K562 (cell line): ENCODE measurements around the gene TCIRG1. TPM values are rescaled to one million over a fixed set of nuclear protein-coding genes. Genes with fewer than 3 reads are reported as not detected.

Experiments used
- CC2D1A ChIP-seq: fragments of 450-650 bp; IDR thresholded peaks from 2 replicates; pipeline ENCODE4 v1.6.1; 2017; ENCODE audit warnings: mild to moderate bottlenecking
- CEBPG ChIP-seq, 3 experiments: fragments of 200-800 bp in 1 of 3; sonication (Bioruptor generic) in 1 of 3; sonication (generic) in 1 of 3; formaldehyde crosslinking in 1 of 3; IDR thresholded peaks in 2 of 3; conservative IDR thresholded peaks in 1 of 3; 2 replicates each; pipeline versions ENCODE4 v1.6.1 to v1.8.0; 2016 to 2022; ENCODE audit warnings: missing compliant biosample characterization in 2 of 3, missing genetic modification characterization in 2 of 3, mild to moderate bottlenecking in 1 of 3, missing genetic modification reagents in 1 of 3
- CHD4 ChIP-seq: fragments of 200-600 bp; sonication (generic); IDR thresholded peaks from 3 replicates; pipeline ENCODE4 v1.6.1; 2012; ENCODE audit warnings: low read depth, mild to moderate bottlenecking, mixed read lengths, low read length, inconsistent platforms; ENCODE audit not compliant: insufficient read depth, insufficient replicate concordance, poor library complexity, severe bottlenecking
- DACH1 ChIP-seq: fragments of 450-650 bp; IDR thresholded peaks from 2 replicates; pipeline ENCODE4 v1.6.1; 2018; ENCODE audit not compliant: partially characterized antibody
- FOXP1 ChIP-seq: sonication (generic); formaldehyde crosslinking; IDR thresholded peaks from 2 replicates; pipeline ENCODE4 v1.8.0; 2022; ENCODE audit warnings: mild to moderate bottlenecking, missing genetic modification reagents
- HEY1 ChIP-seq: fragments of 250-450 bp; sonication (Bioruptor Pico); IDR thresholded peaks from 2 replicates; pipeline ENCODE4 v1.5.0; 2020; ENCODE audit warnings: mild to moderate bottlenecking, moderate library complexity, borderline replicate concordance
- HIVEP1 ChIP-seq: fragments of 250-450 bp; sonication (Bioruptor Pico); IDR thresholded peaks from 2 replicates; pipeline ENCODE4 v1.4.0; 2020; ENCODE audit warnings: mild to moderate bottlenecking
- KLF1 ChIP-seq: fragments of 450-650 bp; IDR thresholded peaks from 2 replicates; pipeline ENCODE4 v1.6.1; 2016; ENCODE audit warnings: missing genetic modification characterization, missing compliant biosample characterization
- L3MBTL2 ChIP-seq: fragments of 450-650 bp; IDR thresholded peaks from 2 replicates; pipeline ENCODE4 v1.6.1; 2016; ENCODE audit warnings: mild to moderate bottlenecking, moderate library complexity
- MTA3 ChIP-seq: fragments of 450-650 bp; formaldehyde crosslinking; IDR thresholded peaks from 2 replicates; pipeline ENCODE4 v1.6.1; 2017; ENCODE audit warnings: mild to moderate bottlenecking, borderline replicate concordance
- MXI1 ChIP-seq: IDR thresholded peaks from 2 replicates; pipeline ENCODE4 v1.6.1; 2011; ENCODE audit warnings: low read depth, mild to moderate bottlenecking, improper control_type of control experiment, low read length
- POLR2G ChIP-seq: fragments of 200-400 bp; formaldehyde crosslinking; IDR thresholded peaks from 2 replicates; pipeline ENCODE4 v1.6.1; 2017; ENCODE audit warnings: low read depth, mild to moderate bottlenecking, antibody characterized with exemption, low read length, moderate library complexity
- TOE1 ChIP-seq, 2 experiments: fragments of 450-650 bp in 1 of 2; sonication (generic) in 1 of 2; formaldehyde crosslinking in 1 of 2; IDR thresholded peaks; 2 replicates each; pipeline versions ENCODE4 v1.7.1 to v1.8.0; 2016 to 2022; ENCODE audit warnings: borderline replicate concordance in 2 of 2, mild to moderate bottlenecking in 2 of 2, antibody characterized with exemption in 1 of 2, inconsistent platforms in 1 of 2, low read depth in 1 of 2, missing genetic modification reagents in 1 of 2, moderate library complexity in 1 of 2
- ZBTB17 ChIP-seq: fragments of 450-650 bp; formaldehyde crosslinking; IDR thresholded peaks from 2 replicates; pipeline ENCODE4 v1.4.0; 2020; ENCODE audit warnings: mild to moderate bottlenecking
- ZC3H11A ChIP-seq: IDR thresholded peaks from 2 replicates; pipeline ENCODE4 v1.6.1; 2012; ENCODE audit warnings: low read depth, low read length, improper control_type of control experiment
- ZNF224 ChIP-seq: sonication (generic); formaldehyde crosslinking; IDR thresholded peaks from 2 replicates; pipeline ENCODE4 v1.8.0; 2022; ENCODE audit warnings: mild to moderate bottlenecking, missing genetic modification reagents
- ZNF561 ChIP-seq: fragments of 450-650 bp; formaldehyde crosslinking; conservative IDR thresholded peaks from 2 replicates; pipeline ENCODE4 v1.4.0; 2020; ENCODE audit warnings: mild to moderate bottlenecking, moderate library complexity
- polyA plus RNA-seq, 8 experiments: library from polyadenylated mRNA; depleted of rRNA in 4 of 8; stranded (reverse) in 5 of 8; unstranded in 3 of 8; fragments of >200 nt; fragmentation: Nextera tagmentation in 2 of 8; fragmentation: Illumina TruSeq in 1 of 8; extraction: Ambion mirVana in 2 of 8; extraction: Trizol in 1 of 8; gene quantifications; 2 replicates each; pipeline versions ENCODE4 v1.2.1 to v1.2.3, GENCODE V29; 2011 to 2014; ENCODE audit warnings: inconsistent platforms in 1 of 8, missing spikeins in 1 of 8
- total RNA-seq, 7 experiments: library from RNA; depleted of rRNA in 6 of 7; stranded (reverse); fragments of >200 nt in 6 of 7; fragmentation: Illumina TruSeq in 2 of 7; extraction: Trizol in 2 of 7; gene quantifications; 2 replicates each; pipeline versions ENCODE4 v1.2.1 to v1.2.3, GENCODE V29; 2011 to 2021; ENCODE audit warnings: low replicate concordance in 1 of 7
- TF ChIP-seq, protein P1 (sequence below): IDR thresholded peaks from 3 replicates; pipeline ENCODE4 v1.6.1; 2011; ENCODE audit warnings: borderline replicate concordance, mild to moderate bottlenecking, moderate library complexity; ENCODE audit not compliant: insufficient read length; ENCODE audit errors: extremely low read depth
- TF ChIP-seq, protein P2 (sequence below), 3 experiments: fragments of 200-800 bp in 1 of 3; fragments of 250-450 bp in 1 of 3; fragments of 450-650 bp in 1 of 3; sonication (Bioruptor Pico) in 1 of 3; sonication (Bioruptor generic) in 1 of 3; formaldehyde crosslinking in 1 of 3; IDR thresholded peaks; 2 replicates each; pipeline versions ENCODE4 v1.6.1 to v1.8.0; 2016 to 2022; ENCODE audit warnings: mild to moderate bottlenecking in 2 of 3, missing genetic modification characterization in 2 of 3, missing compliant biosample characterization in 1 of 3, moderate library complexity in 1 of 3
- TF ChIP-seq, protein P3 (sequence below), 2 experiments: fragments of 450-650 bp in 1 of 2; sonication (generic) in 1 of 2; formaldehyde crosslinking; conservative IDR thresholded peaks; 2 replicates each; pipeline versions ENCODE4 v1.4.0 to v1.8.1; 2020 to 2022; ENCODE audit warnings: mild to moderate bottlenecking in 1 of 2, missing genetic modification reagents in 1 of 2

TCIRG1 gene
- total and polyA plus RNA-seq, 9 of the 15 experiments (the other 6 are each of a cell fraction or from before 2014, with no cell fraction given), result 0.49 to 143 (median 24.4) TPM

DNA sequence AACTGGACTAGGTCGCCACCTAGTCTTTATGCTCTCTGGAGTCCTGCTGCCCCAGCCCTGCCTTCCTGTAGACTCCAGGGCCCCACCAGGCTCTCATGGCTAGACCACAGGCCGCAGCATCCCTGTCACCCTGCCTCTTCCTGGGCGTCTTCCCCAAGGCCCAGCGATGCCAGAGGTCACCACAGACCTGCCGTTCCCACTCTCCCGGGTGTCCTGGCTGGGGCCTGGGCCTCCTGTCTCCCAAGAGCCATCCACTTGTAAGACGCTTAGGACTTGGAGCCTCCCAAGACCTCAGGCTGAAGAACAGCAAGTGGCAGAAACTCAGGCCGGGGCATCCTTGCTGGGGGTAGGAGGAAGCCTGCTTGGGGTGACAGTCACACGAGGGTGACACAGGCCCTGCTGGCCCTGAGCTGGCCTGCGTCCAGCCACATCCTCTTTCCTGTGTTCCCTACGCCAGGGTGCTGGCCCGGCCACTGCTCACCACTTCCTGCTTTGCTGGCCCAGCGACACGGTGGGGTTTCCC, 2.0 kb upstream of the TCIRG1 start (continued):
- TF ChIP-seq, protein P1, sequence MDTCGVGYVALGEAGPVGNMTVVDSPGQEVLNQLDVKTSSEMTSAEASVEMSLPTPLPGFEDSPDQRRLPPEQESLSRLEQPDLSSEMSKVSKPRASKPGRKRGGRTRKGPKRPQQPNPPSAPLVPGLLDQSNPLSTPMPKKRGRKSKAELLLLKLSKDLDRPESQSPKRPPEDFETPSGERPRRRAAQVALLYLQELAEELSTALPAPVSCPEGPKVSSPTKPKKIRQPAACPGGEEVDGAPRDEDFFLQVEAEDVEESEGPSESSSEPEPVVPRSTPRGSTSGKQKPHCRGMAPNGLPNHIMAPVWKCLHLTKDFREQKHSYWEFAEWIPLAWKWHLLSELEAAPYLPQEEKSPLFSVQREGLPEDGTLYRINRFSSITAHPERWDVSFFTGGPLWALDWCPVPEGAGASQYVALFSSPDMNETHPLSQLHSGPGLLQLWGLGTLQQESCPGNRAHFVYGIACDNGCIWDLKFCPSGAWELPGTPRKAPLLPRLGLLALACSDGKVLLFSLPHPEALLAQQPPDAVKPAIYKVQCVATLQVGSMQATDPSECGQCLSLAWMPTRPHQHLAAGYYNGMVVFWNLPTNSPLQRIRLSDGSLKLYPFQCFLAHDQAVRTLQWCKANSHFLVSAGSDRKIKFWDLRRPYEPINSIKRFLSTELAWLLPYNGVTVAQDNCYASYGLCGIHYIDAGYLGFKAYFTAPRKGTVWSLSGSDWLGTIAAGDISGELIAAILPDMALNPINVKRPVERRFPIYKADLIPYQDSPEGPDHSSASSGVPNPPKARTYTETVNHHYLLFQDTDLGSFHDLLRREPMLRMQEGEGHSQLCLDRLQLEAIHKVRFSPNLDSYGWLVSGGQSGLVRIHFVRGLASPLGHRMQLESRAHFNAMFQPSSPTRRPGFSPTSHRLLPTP, result no peak
- TF ChIP-seq MTA3 (no peak), TOE1 (IDR thresholded peaks at IDR 0.05; ENCODE audit: borderline replicate concordance) (no peak), TOE1 (CRISPR knock-in tag; IDR thresholded peaks at IDR 0.05; ENCODE audit: borderline replicate concordance, low read depth) (no peak), CHD4 (no peak), ZC3H11A (no peak), POLR2G (peak; percentile 64), MXI1 (no peak), HIVEP1 (no peak), CC2D1A (no peak), KLF1 (tag) (no peak), ZBTB17 (CRISPR knock-in tag) (no peak), HEY1 (CRISPR knock-in tag) (no peak), ZNF561 (CRISPR knock-in tag) (no peak), FOXP1 (CRISPR knock-in tag) (peak; percentile 35; the same call in 1 of the 2 replicates), DACH1 (no peak), CEBPG (CRISPR knock-in tag; IDR thresholded peaks at IDR 0.05) (no peak), CEBPG (tag; conservative IDR thresholded peaks at IDR 0.05 in 1 of 2, IDR thresholded peaks at IDR 0.05 in 1 of 2) (no peak), L3MBTL2 (no peak), ZNF224 (CRISPR knock-in tag) (no peak)
- TF ChIP-seq, protein P2, sequence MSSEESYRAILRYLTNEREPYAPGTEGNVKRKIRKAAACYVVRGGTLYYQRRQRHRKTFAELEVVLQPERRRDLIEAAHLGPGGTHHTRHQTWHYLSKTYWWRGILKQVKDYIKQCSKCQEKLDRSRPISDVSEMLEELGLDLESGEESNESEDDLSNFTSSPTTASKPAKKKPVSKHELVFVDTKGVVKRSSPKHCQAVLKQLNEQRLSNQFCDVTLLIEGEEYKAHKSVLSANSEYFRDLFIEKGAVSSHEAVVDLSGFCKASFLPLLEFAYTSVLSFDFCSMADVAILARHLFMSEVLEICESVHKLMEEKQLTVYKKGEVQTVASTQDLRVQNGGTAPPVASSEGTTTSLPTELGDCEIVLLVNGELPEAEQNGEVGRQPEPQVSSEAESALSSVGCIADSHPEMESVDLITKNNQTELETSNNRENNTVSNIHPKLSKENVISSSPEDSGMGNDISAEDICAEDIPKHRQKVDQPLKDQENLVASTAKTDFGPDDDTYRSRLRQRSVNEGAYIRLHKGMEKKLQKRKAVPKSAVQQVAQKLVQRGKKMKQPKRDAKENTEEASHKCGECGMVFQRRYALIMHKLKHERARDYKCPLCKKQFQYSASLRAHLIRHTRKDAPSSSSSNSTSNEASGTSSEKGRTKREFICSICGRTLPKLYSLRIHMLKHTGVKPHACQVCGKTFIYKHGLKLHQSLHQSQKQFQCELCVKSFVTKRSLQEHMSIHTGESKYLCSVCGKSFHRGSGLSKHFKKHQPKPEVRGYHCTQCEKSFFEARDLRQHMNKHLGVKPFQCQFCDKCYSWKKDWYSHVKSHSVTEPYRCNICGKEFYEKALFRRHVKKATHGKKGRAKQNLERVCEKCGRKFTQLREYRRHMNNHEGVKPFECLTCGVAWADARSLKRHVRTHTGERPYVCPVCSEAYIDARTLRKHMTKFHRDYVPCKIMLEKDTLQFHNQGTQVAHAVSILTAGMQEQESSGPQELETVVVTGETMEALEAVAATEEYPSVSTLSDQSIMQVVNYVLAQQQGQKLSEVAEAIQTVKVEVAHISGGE (CRISPR knock-in tag; IDR thresholded peaks at IDR 0.05), result peak in 1 of 3 experiments; percentile 50; a peak in 1 of 6 replicates
- TF ChIP-seq, protein P3, sequence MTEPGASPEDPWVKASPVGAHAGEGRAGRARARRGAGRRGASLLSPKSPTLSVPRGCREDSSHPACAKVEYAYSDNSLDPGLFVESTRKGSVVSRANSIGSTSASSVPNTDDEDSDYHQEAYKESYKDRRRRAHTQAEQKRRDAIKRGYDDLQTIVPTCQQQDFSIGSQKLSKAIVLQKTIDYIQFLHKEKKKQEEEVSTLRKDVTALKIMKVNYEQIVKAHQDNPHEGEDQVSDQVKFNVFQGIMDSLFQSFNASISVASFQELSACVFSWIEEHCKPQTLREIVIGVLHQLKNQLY (CRISPR knock-in tag; conservative IDR thresholded peaks at IDR 0.05), result no peak
